Stimulated activated CD8-positive, alpha-beta memory T cell treated with anti-CD3 and anti-CD28 coated beads, Interleukin-12 subunit alpha, Interleukin-12 subunit beta, amount 100 ng/mL, for 24 hours (primary cell): ENCODE data around the gene DDX19B.
A peak's percentile ranks its signal among the peaks of the same experiment; 100 is the strongest.
"Not testable (repeated sequence)": the region's sequence is repeated elsewhere in the genome, so short reads cannot be mapped to it uniquely, and the experiment has no call there.

Source experiments
- DNase-seq: peaks from one replicate; pipeline ENCODE4 v3.0.0-alpha.2; 2020; ENCODE audit errors: extremely low read depth

The DDX19B gene

GRCh38 chr16:70349783-70350182 is 50.8 kb downstream of the DDX19B start:
- no peak for DNase-seq

- no peak for DNase-seq
Measured at GRCh38 chr16:70359552-70359951, 60.6 kb downstream of the DDX19B start.

- DNase-seq = no peak
Measured at GRCh38 chr16:70364399-70364798, 65.4 kb downstream of the DDX19B start.

GRCh38 chr16:70370145-70370544 is 71.2 kb downstream of the DDX19B start:
- DNase-seq = not testable (repeated sequence)

- no peak for DNase-seq
Measured at GRCh38 chr16:70370924-70371323, 71.9 kb downstream of the DDX19B start.

- DNase-seq = no peak
Measured at GRCh38 chr16:70372921-70373728, 74.1 kb downstream of the DDX19B start.

- DNase-seq = no peak
Measured at GRCh38 chr16:70374213-70374612, 75.2 kb downstream of the DDX19B start.

- DNase-seq = no peak
Measured at GRCh38 chr16:70375636-70376611, 76.9 kb downstream of the DDX19B start.

- DNase-seq = no peak
Measured at GRCh38 chr16:70377782-70378181, 78.8 kb downstream of the DDX19B start.

GRCh38 chr16:70378869-70379493 is 80.0 kb downstream of the DDX19B start:
- no peak for DNase-seq

GRCh38 chr16:70380248-70380918 is 81.4 kb downstream of the DDX19B start:
- DNase-seq = peak; percentile 59

- peak; percentile 92 for DNase-seq
Measured at GRCh38 chr16:70380919-70381603, 82.1 kb downstream of the DDX19B start.

- DNase-seq = no peak
Measured at GRCh38 chr16:70381604-70382342, 82.8 kb downstream of the DDX19B start.

- DNase-seq = no peak
Measured at GRCh38 chr16:70383421-70383960, 84.5 kb downstream of the DDX19B start.
